Nucleus accumbens (tissue), 56 donors: Measurements from ENCODE around the gene TNFRSF14.

Experiments
- DNase-seq, 56 donors: peaks; one replicate each; lab custom pipeline; 2025; lab: John Stamatoyannopoulos, UW

TNFRSF14 gene

DNA sequence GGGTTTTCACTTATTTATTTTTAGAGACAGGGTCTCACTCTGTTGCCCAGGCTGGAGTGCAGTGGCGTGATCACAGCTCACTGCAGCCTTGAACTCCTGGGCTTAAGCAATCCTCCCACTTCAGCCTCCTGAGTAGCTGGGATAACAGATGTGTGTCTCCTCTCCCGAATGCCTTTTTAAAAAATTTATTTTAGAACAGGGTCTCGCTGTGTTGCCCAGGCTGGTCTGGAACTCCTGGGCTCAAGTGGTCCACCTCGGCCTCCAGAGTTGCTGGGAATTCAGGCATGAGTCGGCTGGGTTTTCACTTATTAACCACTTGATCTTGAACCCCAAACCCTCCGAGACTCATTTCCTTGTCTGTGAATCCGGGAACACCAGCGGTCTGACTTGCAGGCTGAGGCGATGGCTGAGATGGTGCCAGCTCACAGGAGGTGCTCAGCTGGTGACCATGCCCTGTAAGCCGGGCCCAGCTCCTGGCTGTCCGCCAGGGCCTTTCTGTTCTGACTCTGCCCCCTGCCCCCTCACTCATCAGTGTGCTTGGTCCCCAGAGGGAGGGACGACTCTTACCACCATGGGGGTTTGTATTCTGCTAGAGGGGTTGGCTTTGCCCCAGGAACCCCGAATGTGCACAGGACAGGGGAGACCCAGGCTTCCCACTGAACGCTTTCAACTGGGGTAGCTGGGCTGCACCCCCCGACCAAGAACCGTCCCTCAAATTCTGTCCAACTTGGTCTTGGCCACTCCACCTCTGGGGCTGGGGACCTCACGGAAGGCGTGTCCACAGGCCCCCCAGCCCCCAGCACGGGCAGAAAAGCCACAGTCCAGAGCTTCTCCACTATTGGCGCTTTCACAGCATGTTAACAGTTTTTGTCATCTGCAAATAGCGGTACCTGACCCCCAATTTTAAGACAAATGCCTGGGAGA lies 54.1 kb downstream of the TNFRSF14 start:
- DNase-seq = peak in 6 of 56 donors; percentile 11 to 60 (median 22)

DNA sequence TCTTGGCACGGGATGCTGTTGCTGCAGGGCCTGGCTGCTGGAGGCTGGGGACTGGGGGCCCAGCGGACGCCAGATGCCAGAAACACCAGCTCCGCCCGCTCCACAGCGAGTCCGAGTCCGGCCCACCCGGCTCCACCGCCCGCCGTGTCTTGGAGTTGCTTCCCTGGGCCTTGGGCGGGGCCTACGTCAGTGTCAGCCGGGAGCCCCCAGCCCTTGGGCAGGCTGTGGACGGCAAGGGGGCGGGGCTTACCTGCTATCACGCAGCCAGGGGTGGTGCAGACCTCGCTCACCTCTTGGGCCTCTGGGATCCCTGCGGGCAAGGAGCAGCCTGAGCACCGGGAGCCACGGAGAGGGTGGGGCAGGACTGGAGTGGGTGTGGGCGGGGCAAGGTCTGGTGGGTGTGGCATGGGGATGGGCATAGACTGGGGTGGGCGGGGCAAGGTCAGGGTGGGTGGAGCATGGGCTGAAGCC lies 54.9 kb downstream of the TNFRSF14 start:
- peak in 6 of 56 donors; percentile 22 to 64 (median 32) for DNase-seq

DNA sequence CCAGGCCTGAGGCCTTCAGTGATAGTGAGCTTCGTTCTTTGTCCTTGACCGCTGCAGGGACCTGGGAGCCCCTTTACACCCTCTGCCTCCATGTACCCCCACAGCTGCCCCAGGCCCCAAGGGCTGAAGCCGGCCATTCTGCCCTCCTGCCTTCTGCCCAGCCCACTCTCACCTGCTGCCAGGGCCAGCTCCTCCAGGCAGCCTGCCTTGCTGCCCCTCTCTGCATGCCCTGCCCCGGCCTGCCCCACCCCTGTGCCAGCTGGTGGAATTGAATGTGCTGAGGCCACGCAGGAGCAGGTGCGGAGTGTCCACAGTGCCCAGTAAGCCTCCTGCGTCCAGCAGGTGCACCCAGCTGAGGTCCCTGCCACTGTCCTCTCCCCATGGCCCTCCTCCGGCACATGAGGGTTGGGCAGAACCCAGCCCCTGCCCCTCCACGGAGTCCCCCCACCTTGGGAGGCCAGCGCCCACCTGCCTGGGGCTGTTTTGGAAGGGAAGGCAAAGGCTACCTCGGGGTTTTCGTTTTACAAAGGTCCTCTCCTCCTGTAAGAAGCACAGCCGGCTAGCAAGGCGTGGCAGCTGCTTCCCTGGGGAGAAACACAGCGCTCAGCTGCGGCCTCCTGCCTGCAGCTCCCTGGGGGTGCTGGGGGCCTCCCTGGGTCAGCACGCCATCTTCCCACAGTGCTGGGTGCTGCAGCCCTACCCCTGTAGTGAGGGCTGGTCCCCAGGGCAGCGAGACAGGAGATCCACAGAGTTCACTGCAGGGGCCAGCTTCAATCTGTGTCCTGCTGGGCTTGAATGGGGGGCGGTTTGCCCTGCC lies 55.7 kb downstream of the TNFRSF14 start:
- no peak for DNase-seq

DNA sequence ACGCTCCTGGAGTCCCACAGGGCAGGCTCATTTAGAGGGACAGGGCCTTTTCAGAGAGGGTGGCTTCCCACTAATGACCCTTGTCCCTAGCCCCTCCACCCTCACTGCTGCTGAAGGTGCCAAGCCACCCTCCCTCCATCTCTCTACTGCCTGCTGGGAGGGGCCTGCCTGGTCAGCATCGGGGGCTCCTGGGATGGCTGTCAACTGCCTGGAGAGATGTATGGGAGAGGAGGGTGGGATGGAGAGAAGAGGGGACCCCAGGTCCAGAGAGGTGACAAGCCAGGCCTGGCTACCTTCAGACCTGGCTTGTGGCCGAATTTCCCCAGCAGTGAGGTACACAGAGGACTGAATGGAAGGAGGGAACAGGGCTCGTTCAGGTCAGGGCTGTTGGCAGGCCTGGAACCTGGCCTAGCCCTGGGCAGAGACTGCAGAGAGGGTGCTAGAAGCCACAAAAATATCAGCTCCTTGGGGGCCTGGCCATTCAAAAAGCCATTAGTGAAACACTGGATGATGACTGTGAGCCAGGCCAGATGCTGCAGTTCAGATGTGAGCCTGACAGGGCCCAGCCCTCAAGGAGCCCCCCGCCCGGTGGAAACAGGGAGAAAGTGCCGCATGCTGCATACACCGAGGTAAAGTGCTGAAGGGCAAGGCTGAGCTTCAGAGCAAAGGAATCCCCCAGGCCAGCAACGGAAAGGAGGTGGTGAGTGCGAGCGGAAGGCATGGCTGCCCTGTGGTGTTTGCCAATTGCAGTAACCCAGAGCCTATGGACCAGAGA lies 56.6 kb downstream of the TNFRSF14 start:
- DNase-seq = no peak
